GM23338 (cell line): ENCODE data around the gene RIMS4. TPM values are rescaled to one million over a fixed set of nuclear protein-coding genes. Genes with fewer than 3 reads are reported as not detected.

Source experiments
- ATAC-seq: fragments of 200-7000 bp; cut with Tn5 transposase; 3 replicates; pipeline ENCODE4 v1.9.1; 2020
- DNase-seq: peaks from one replicate; pipeline ENCODE4 v3.0.0-alpha.2; 2015; ENCODE audit warnings: low spot score
- H2AFZ ChIP-seq: fragments of 200-600 bp; sonication (generic); 2 replicates; pipeline ENCODE4 v1.8.0; 2016; ENCODE audit warnings: antibody characterized with exemption, mild to moderate bottlenecking, moderate library complexity
- H3F3A ChIP-seq: fragments of 200-600 bp; sonication (generic); replicated peaks from 2 replicates; pipeline ENCODE4 v1.8.0; 2017; ENCODE audit warnings: antibody characterized with exemption, mixed run types, low read depth
- H3K27ac ChIP-seq: fragments of 200-600 bp; sonication (generic); 2 replicates; pipeline ENCODE4 v1.6.1; 2016; ENCODE audit warnings: low read depth
- H3K27me3 ChIP-seq: fragments of 200-600 bp; sonication (generic); 2 replicates; pipeline ENCODE4 v1.8.0; 2016; ENCODE audit warnings: mild to moderate bottlenecking, mixed run types, moderate library complexity; ENCODE audit not compliant: insufficient read depth
- H3K36me3 ChIP-seq: fragments of 200-600 bp; sonication (generic); 2 replicates; pipeline ENCODE4 v1.8.0; 2016; ENCODE audit warnings: mild to moderate bottlenecking; ENCODE audit not compliant: insufficient read depth
- H3K4me1 ChIP-seq: fragments of 200-600 bp; sonication (generic); 2 replicates; pipeline ENCODE4 v1.8.0; 2016; ENCODE audit warnings: mild to moderate bottlenecking, moderate library complexity; ENCODE audit not compliant: insufficient read depth
- H3K4me2 ChIP-seq: fragments of 200-600 bp; sonication (generic); 2 replicates; pipeline ENCODE4 v1.7.1; 2017; ENCODE audit warnings: mixed run types
- H3K4me3 ChIP-seq: fragments of 200-600 bp; sonication (generic); 2 replicates; pipeline ENCODE4 v1.6.1; 2016; ENCODE audit warnings: mixed run types
- H3K79me2 ChIP-seq: fragments of 200-600 bp; sonication (generic); replicated peaks from 2 replicates; pipeline ENCODE4 v1.8.0; 2017; ENCODE audit warnings: mild to moderate bottlenecking; ENCODE audit not compliant: insufficient read depth
- H3K9me2 ChIP-seq: fragments of 200-600 bp; sonication (generic); 2 replicates; pipeline ENCODE4 v1.8.0; 2017; ENCODE audit not compliant: insufficient read depth
- H4K20me1 ChIP-seq: fragments of 200-600 bp; sonication (generic); replicated peaks from 2 replicates; pipeline ENCODE4 v1.8.0; 2017; ENCODE audit warnings: mild to moderate bottlenecking; ENCODE audit not compliant: insufficient read depth
- H3K27ac Mint-ChIP-seq: 2 replicates; pipeline ENCODE4 v1.8.0; 2020; ENCODE audit warnings: inconsistent platforms, mild to moderate bottlenecking, moderate library complexity, mixed read lengths
- H3K27me3 Mint-ChIP-seq: 3 replicates; pipeline ENCODE4 v1.8.0; 2022; ENCODE audit warnings: low read depth, mild to moderate bottlenecking, moderate library complexity, mixed read lengths, inconsistent platforms; ENCODE audit not compliant: insufficient read depth, poor library complexity
- H3K36me3 Mint-ChIP-seq: 3 replicates; pipeline ENCODE4 v1.8.0; 2021; ENCODE audit warnings: low read depth, mild to moderate bottlenecking, inconsistent platforms, moderate library complexity, mixed read lengths
- H3K4me1 Mint-ChIP-seq: 3 replicates; pipeline ENCODE4 v1.8.0; 2020; ENCODE audit warnings: mild to moderate bottlenecking, inconsistent platforms, mixed read lengths
- H3K4me3 Mint-ChIP-seq: 3 replicates; pipeline ENCODE4 v1.8.0; 2021; ENCODE audit warnings: moderate library complexity, mild to moderate bottlenecking, inconsistent platforms, mixed read lengths
- H3K9me3 Mint-ChIP-seq: 3 replicates; pipeline ENCODE4 v1.8.0; 2020; ENCODE audit warnings: moderate library complexity, mild to moderate bottlenecking, inconsistent platforms, mixed read lengths
- CREB1 ChIP-seq: fragments of 250-450 bp; sonication (Bioruptor Pico); IDR thresholded peaks from 2 replicates; pipeline ENCODE4 v1.5.0; 2020; ENCODE audit warnings: low read depth, mild to moderate bottlenecking, moderate library complexity
- EZH2 ChIP-seq: fragments of 200-600 bp; sonication (generic); IDR thresholded peaks from one replicate; pipeline ENCODE4 v1.8.0; 2017; ENCODE audit warnings: antibody characterized with exemption, mild to moderate bottlenecking, low read depth; ENCODE audit not compliant: unreplicated experiment
- EZH2phosphoT487 ChIP-seq: fragments of 200-600 bp; sonication (generic); IDR thresholded peaks from one replicate; pipeline ENCODE4 v1.8.1; 2018; ENCODE audit warnings: antibody characterized with exemption; ENCODE audit not compliant: unreplicated experiment
- JUNB ChIP-seq: IDR thresholded peaks from one replicate; pipeline ENCODE4 v1.6.1; 2016; ENCODE audit warnings: antibody characterized with exemption; ENCODE audit not compliant: unreplicated experiment
- NANOG ChIP-seq: IDR thresholded peaks from 2 replicates; pipeline ENCODE4 v1.6.1; 2016; ENCODE audit warnings: antibody characterized with exemption, borderline replicate concordance
- STAT1 ChIP-seq: IDR thresholded peaks from one replicate; pipeline ENCODE4 v1.6.1; 2016; ENCODE audit warnings: antibody characterized with exemption; ENCODE audit not compliant: unreplicated experiment
- ZNF114 ChIP-seq: fragments of 250-450 bp; sonication (Bioruptor Pico); IDR thresholded peaks from 2 replicates; pipeline ENCODE4 v1.5.0; 2020; ENCODE audit warnings: mild to moderate bottlenecking, moderate library complexity
- ZNF331 ChIP-seq: fragments of 250-450 bp; sonication (Bioruptor Pico); IDR thresholded peaks from 2 replicates; pipeline ENCODE4 v1.5.0; 2020; ENCODE audit warnings: low read depth, mild to moderate bottlenecking, moderate library complexity
- polyA plus RNA-seq: library from polyadenylated mRNA; unstranded; fragments of >200 nt; fragmentation: Nextera tagmentation; extraction: Ambion mirVana; gene quantifications from 2 replicates; pipeline ENCODE4 v1.2.1, GENCODE V29; 2016
- total RNA-seq: library from RNA; depleted of rRNA; stranded (reverse); fragments of >200 nt; shearing (Covaris generic); gene quantifications from 2 replicates; pipeline ENCODE4 v1.2.3, GENCODE V29; 2014
- TF ChIP-seq, protein P1 (sequence below), 2 experiments: fragments of 200-600 bp in 1 of 2; sonication (generic) in 1 of 2; conservative IDR thresholded peaks; 2 replicates each; pipeline versions ENCODE4 v1.5.1 to v1.6.1; 2016 to 2017; ENCODE audit warnings: antibody characterized with exemption in 2 of 2, low read depth in 2 of 2, mild to moderate bottlenecking in 2 of 2, moderate library complexity in 1 of 2
- TF ChIP-seq, protein P2 (sequence below): IDR thresholded peaks from 2 replicates; pipeline ENCODE4 v1.6.1; 2016; ENCODE audit warnings: antibody characterized with exemption
- TF ChIP-seq, protein P3 (sequence below): fragments of 250-450 bp; sonication (Bioruptor Pico); IDR thresholded peaks from 2 replicates; pipeline ENCODE4 v1.5.0; 2020; ENCODE audit warnings: mild to moderate bottlenecking, moderate library complexity

RIMS4 gene
- total and polyA plus RNA-seq, 2 experiments from 2014 or later: 3.5 to 39.7 TPM

DNA sequence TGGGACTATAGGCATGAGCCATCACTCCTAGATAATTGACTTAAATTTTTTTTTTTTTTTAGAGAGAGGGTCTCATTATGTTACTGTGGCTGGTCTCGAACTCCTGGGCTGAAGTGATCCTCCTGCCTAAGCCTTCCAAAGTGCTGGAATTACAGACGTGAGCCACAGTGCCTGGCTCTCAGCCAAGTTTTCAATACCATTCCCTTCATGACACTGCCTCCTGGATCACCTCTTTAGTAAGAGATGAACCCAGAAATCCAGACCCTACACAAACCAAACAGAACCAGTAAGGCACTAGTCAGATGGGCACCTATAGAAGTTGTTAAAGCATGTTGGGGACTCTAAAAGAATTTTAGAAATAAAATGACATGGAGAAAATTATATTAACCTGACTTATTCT is 18.3 kb upstream of the RIMS4 start:
- no peak for ATAC-seq
- no peak for DNase-seq
- H3K27me3 ChIP-seq: no peaks in the 10 kb centered on the region

DNA sequence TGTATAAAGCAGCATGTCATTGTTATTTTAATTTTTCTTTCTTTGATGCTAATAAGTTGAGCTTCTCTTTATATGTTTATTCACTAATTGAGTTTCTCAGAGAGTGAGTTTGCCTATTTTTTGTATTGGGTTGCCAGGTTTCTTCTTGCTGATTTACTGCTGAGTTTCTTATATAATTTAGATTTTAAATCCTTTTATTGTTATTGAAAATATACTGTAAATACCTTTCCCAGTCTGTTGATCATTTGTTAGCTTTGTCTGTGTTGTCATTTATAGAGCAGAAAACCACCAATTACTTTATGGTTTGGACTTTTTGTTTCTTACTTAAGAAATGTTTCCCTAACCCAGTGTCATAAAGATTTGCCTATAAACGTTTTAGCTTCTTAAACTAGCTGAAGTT is 17.1 kb upstream of the RIMS4 start:
- no peak overlapping the region for H3K4me2 ChIP-seq
- no peaks in the 10 kb centered on the region for H4K20me1 ChIP-seq
- Mint-ChIP-seq H3K9me3 (peaks cover 10% of the 10 kb centered on the region; the same call in 2 of the 3 replicates), H3K27me3 (no peaks in the 10 kb centered on the region), H3K4me3 (no peak overlapping the region), H3K36me3 (no peaks in the 10 kb centered on the region), H3K27ac (peak overlapping the region; percentile 26; the same call in 1 of the 2 replicates), H3K4me1 (peaks cover 13% of the 10 kb centered on the region)
- no peak for DNase-seq
- H3K4me3 ChIP-seq: no peak overlapping the region
- no peaks in the 10 kb centered on the region for H3F3A ChIP-seq
- peaks cover 8% of the 10 kb centered on the region; the same call in 1 of the 2 replicates for H3K4me1 ChIP-seq
- no peaks in the 10 kb centered on the region for H3K27me3 ChIP-seq
- H3K9me2 ChIP-seq: no peaks in the 10 kb centered on the region
- H2AFZ ChIP-seq: no peak overlapping the region
- H3K36me3 ChIP-seq: no peaks in the 10 kb centered on the region
- ATAC-seq: no peak
- no peak overlapping the region for H3K27ac ChIP-seq
- H3K79me2 ChIP-seq: no peaks in the 10 kb centered on the region
- TF ChIP-seq EZH2phosphoT487 (no peak), ZNF114 (CRISPR knock-in tag) (no peak), ZNF331 (no peak), STAT1 (no peak), EZH2 (no peak), NANOG (no peak), JUNB (no peak)
- TF ChIP-seq, protein P1, sequence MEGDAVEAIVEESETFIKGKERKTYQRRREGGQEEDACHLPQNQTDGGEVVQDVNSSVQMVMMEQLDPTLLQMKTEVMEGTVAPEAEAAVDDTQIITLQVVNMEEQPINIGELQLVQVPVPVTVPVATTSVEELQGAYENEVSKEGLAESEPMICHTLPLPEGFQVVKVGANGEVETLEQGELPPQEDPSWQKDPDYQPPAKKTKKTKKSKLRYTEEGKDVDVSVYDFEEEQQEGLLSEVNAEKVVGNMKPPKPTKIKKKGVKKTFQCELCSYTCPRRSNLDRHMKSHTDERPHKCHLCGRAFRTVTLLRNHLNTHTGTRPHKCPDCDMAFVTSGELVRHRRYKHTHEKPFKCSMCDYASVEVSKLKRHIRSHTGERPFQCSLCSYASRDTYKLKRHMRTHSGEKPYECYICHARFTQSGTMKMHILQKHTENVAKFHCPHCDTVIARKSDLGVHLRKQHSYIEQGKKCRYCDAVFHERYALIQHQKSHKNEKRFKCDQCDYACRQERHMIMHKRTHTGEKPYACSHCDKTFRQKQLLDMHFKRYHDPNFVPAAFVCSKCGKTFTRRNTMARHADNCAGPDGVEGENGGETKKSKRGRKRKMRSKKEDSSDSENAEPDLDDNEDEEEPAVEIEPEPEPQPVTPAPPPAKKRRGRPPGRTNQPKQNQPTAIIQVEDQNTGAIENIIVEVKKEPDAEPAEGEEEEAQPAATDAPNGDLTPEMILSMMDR (conservative IDR thresholded peaks at IDR 0.05; ENCODE audit: low read depth in 2 of 2): no peak
- TF ChIP-seq, protein P2, sequence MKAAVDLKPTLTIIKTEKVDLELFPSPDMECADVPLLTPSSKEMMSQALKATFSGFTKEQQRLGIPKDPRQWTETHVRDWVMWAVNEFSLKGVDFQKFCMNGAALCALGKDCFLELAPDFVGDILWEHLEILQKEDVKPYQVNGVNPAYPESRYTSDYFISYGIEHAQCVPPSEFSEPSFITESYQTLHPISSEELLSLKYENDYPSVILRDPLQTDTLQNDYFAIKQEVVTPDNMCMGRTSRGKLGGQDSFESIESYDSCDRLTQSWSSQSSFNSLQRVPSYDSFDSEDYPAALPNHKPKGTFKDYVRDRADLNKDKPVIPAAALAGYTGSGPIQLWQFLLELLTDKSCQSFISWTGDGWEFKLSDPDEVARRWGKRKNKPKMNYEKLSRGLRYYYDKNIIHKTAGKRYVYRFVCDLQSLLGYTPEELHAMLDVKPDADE: no peak
- TF ChIP-seq, protein P3, sequence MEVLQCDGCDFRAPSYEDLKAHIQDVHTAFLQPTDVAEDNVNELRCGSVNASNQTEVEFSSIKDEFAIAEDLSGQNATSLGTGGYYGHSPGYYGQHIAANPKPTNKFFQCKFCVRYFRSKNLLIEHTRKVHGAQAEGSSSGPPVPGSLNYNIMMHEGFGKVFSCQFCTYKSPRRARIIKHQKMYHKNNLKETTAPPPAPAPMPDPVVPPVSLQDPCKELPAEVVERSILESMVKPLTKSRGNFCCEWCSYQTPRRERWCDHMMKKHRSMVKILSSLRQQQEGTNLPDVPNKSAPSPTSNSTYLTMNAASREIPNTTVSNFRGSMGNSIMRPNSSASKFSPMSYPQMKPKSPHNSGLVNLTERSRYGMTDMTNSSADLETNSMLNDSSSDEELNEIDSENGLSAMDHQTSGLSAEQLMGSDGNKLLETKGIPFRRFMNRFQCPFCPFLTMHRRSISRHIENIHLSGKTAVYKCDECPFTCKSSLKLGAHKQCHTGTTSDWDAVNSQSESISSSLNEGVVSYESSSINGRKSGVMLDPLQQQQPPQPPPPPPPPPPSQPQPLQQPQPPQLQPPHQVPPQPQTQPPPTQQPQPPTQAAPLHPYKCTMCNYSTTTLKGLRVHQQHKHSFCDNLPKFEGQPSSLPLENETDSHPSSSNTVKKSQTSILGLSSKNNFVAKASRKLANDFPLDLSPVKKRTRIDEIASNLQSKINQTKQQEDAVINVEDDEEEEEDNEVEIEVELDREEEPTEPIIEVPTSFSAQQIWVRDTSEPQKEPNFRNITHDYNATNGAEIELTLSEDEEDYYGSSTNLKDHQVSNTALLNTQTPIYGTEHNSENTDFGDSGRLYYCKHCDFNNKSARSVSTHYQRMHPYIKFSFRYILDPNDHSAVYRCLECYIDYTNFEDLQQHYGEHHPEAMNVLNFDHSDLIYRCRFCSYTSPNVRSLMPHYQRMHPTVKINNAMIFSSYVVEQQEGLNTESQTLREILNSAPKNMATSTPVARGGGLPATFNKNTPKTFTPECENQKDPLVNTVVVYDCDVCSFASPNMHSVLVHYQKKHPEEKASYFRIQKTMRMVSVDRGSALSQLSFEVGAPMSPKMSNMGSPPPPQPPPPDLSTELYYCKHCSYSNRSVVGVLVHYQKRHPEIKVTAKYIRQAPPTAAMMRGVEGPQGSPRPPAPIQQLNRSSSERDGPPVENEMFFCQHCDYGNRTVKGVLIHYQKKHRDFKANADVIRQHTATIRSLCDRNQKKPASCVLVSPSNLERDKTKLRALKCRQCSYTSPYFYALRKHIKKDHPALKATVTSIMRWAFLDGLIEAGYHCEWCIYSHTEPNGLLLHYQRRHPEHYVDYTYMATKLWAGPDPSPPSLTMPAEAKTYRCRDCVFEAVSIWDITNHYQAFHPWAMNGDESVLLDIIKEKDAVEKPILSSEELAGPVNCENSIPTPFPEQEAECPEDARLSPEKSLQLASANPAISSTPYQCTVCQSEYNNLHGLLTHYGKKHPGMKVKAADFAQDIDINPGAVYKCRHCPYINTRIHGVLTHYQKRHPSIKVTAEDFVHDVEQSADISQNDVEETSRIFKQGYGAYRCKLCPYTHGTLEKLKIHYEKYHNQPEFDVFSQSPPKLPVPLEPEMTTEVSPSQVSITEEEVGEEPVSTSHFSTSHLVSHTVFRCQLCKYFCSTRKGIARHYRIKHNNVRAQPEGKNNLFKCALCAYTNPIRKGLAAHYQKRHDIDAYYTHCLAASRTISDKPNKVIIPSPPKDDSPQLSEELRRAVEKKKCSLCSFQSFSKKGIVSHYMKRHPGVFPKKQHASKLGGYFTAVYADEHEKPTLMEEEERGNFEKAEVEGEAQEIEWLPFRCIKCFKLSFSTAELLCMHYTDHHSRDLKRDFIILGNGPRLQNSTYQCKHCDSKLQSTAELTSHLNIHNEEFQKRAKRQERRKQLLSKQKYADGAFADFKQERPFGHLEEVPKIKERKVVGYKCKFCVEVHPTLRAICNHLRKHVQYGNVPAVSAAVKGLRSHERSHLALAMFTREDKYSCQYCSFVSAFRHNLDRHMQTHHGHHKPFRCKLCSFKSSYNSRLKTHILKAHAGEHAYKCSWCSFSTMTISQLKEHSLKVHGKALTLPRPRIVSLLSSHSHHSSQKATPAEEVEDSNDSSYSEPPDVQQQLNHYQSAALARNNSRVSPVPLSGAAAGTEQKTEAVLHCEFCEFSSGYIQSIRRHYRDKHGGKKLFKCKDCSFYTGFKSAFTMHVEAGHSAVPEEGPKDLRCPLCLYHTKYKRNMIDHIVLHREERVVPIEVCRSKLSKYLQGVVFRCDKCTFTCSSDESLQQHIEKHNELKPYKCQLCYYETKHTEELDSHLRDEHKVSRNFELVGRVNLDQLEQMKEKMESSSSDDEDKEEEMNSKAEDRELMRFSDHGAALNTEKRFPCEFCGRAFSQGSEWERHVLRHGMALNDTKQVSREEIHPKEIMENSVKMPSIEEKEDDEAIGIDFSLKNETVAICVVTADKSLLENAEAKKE: no peak

More for the DNA sequence above, 18.3 kb upstream of the RIMS4 start:
- Histone ChIP-seq H3K27ac (no peak overlapping the region), H3K4me3 (no peak overlapping the region), H2AFZ (no peak overlapping the region), H3K79me2 (no peaks in the 10 kb centered on the region), H4K20me1 (no peaks in the 10 kb centered on the region), H3K36me3 (no peaks in the 10 kb centered on the region), H3K4me1 (peaks cover 8% of the 10 kb centered on the region; the same call in 1 of the 2 replicates), H3K4me2 (no peak overlapping the region), H3K9me2 (no peaks in the 10 kb centered on the region), H3F3A (no peaks in the 10 kb centered on the region)
- Mint-ChIP-seq H3K27me3 (no peaks in the 10 kb centered on the region), H3K4me3 (no peak overlapping the region), H3K27ac (no peak overlapping the region), H3K36me3 (no peaks in the 10 kb centered on the region), H3K4me1 (peaks cover 13% of the 10 kb centered on the region), H3K9me3 (peaks cover 10% of the 10 kb centered on the region)
- TF ChIP-seq STAT1 (no peak), NANOG (no peak), ZNF331 (no peak), CREB1 (no peak)
- TF ChIP-seq, protein P2: no peak
